Activated CD8-positive, alpha-beta memory T cell treated with anti-CD3 and anti-CD28 coated beads, Interleukin-2, amount 50 U/mL, for 48 hours (primary cell): ENCODE data around the gene ZC3H10.
"Not testable (repeated sequence)": the region's sequence is repeated elsewhere in the genome, so short reads cannot be mapped to it uniquely, and the experiment has no call there.

Experiments
- DNase-seq: peaks from one replicate; pipeline ENCODE4 v3.0.0-alpha.2; 2020

The ZC3H10 gene

GRCh38 chr12:56156464-56157200, 38.6 kb downstream of the ZC3H10 start:
- DNase-seq = not testable (repeated sequence)

- DNase-seq = peak; percentile 79
Observed at GRCh38 chr12:56157201-56158028, 39.3 kb downstream of the ZC3H10 start.

- peak; percentile 92 for DNase-seq
Observed at GRCh38 chr12:56158029-56158925, 40.2 kb downstream of the ZC3H10 start, which contains the start of gene MYL6. TSS of gene MYL6 (plus strand) at chr12:56158359. CDS start at chr12:56158402, 43 bp downstream.

GRCh38 chr12:56158926-56159461, 40.9 kb downstream of the ZC3H10 start:
- no peak for DNase-seq

GRCh38 chr12:56159482-56160192, 41.6 kb downstream of the ZC3H10 start:
- DNase-seq = no peak

- DNase-seq = peak; percentile 77
Observed at GRCh38 chr12:56160193-56160763, 42.2 kb downstream of the ZC3H10 start.

- DNase-seq = no peak
Observed at GRCh38 chr12:56160894-56161689, 43.0 kb downstream of the ZC3H10 start.

- DNase-seq = no peak
Observed at GRCh38 chr12:56161690-56162351, 43.8 kb downstream of the ZC3H10 start.

- no peak for DNase-seq
Observed at GRCh38 chr12:56162468-56163290, 44.6 kb downstream of the ZC3H10 start.

- no peak for DNase-seq
Observed at GRCh38 chr12:56163533-56164344, 45.7 kb downstream of the ZC3H10 start.

GRCh38 chr12:56164345-56164729, 46.3 kb downstream of the ZC3H10 start:
- no peak for DNase-seq

- no peak for DNase-seq
Observed at GRCh38 chr12:56165369-56165768, 47.3 kb downstream of the ZC3H10 start.

GRCh38 chr12:56169229-56169759, 51.2 kb downstream of the ZC3H10 start:
- no peak for DNase-seq

GRCh38 chr12:56172839-56173238, 54.8 kb downstream of the ZC3H10 start:
- DNase-seq = no peak
